HG03280 (cell line): ENCODE measurements around the gene SFR1.
A peak's percentile ranks its signal among the peaks of the same experiment; 100 is the strongest.

ENCODE experiments used
- ATAC-seq: cut with Tn5 transposase; IDR thresholded peaks from one replicate; pipeline ENCODE4 v1.9.1; 2021; ENCODE audit warnings: mild to moderate bottlenecking, moderate library complexity; ENCODE audit not compliant: unreplicated experiment

Gene SFR1, protein sequence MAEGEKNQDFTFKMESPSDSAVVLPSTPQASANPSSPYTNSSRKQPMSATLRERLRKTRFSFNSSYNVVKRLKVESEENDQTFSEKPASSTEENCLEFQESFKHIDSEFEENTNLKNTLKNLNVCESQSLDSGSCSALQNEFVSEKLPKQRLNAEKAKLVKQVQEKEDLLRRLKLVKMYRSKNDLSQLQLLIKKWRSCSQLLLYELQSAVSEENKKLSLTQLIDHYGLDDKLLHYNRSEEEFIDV

DNA sequence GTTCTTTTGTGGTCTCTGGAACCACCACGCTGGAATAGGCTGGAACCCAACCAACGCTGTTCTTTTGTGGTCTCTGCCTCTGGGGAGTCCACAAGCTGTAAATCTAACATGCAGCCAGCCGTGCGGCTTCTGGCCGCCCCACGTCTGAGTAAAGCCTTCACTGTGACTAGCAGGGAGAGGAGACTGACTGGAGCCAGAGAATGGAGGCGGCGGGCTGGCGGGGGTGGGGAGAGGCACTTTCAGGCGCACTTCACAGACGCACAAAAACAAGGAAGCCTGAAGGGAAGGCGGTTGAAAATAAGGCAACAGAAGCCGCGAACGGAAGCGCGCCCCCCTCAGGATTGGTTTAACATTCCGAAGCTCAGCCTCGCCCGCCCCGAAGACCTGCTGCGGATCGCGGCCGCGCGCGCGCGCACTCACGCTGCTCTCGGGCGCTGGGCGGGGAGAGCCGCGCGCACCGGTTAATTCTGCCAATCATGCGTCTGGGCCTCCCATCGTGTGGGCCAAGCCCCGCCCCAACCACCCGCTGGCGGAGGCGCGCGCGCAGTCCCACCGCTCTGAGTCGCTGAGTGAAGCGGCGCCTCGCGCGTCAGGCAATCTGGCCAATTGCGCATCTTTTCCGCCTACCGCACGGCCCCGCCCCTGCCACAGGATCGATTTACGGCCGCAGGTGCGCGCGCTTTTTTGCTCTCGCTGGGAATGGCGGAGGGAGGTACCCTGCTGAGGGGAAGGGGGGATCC, at the start of gene SFR1:
SFR1 (plus strand) TSS at position 687 of the 740 bp plus-strand sequence; CDS start at position 700, 13 bp downstream.
- ATAC-seq: peak; percentile 90

DNA sequence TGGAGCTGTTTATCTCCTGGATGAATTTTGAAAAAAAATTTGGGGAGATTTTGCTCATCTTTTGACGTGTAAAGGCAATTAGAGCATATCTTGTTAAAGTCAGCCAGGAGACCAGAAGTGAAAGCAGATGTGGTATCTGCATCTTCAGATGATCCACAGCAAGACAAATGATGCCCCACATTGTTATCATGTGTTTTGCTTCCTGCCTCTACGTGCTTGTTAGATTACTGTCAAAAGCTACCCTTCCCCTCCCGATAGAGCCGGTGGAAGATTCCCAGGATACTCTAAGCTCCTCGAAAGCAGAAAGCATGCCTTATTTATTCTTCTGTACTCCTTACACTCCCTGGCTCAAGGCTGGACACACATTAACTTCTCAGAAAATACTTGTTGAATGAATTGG, 49.2 kb upstream of the SFR1 start:
- no peak for ATAC-seq

DNA sequence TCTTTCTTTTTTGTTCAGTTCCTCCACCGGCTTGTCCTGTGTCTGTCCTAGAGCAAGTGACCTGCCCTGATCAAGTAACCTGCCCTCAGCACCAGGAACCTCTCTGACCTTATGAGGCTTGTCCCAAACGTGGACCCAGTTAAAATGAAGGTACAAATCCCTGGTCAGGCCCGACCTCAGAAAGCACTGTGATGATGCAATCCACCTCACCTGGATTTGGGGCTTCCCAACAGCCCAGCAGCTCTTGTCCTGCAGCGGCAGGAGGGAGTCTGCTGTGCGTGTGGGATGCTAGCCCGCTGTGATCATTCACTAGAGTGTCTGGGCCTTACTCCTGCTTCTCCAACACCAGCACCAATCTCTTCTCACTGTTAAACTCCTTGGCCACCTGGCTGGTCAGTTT, 47.5 kb upstream of the SFR1 start:
- ATAC-seq: no peak

DNA sequence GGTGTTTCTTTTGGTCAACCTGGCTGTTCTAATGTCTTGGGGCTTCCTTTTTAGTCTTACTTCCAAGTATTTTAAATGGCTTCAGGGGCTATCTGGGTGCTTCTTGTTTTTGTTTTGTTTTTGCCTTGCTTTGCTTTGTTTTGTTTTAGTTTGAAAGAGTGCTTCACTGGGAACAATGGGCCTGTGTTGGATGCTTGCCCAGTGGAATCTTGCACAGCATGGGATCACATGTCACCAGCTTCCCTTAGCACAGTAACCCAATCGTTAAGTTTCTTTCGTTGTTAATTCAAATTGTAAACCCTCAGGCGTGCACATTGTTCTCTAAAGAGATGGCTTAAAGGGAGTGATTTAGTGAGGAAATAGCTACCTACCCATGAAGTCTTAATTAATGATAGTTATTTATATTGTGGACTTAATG, 45.2 kb upstream of the SFR1 start:
- no peak for ATAC-seq

DNA sequence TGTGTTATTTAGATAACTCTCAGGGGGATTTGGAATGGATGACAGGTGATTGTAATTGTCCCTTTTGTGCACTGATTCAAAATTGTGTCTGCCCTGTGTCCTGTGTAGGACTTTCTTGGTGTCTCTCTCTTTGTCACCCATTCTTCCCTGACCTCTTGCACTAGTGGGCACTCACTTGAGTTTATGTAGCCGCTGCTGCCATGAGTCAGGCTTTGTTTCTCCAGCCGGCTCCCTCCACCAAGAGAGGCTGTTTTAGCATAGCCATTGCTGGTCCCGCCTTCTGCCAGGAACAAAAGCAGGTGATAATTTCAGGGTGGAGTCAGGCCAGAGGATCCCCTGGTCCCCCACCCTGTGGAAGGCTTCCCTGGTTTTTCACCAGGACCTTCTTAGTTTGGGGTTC, 44.7 kb upstream of the SFR1 start:
- ATAC-seq: no peak

DNA sequence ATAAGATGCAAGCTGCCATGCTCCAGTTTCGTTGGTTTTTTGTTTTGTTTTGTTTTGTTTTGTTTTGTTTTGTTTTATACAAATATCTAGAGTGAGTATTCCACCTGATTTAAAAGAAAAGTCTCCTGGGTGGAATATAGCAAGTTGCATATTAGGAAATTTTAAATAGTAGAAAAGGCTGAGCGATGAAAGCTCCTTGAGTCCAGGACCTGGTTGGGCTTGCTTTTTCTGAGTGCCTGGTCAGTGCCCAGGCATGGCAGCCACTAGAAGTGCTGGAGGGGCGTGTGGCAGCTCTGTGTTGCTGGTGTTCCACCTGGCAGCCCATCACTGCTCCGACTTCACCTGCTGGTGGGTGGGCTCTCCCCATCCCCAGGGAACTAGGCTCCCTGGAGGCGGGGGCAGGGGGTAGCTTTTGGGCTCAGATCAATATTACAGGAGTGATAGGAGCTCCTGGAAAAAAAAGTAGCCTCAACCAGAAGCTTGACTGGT, 44.3 kb upstream of the SFR1 start:
- ATAC-seq: no peak

DNA sequence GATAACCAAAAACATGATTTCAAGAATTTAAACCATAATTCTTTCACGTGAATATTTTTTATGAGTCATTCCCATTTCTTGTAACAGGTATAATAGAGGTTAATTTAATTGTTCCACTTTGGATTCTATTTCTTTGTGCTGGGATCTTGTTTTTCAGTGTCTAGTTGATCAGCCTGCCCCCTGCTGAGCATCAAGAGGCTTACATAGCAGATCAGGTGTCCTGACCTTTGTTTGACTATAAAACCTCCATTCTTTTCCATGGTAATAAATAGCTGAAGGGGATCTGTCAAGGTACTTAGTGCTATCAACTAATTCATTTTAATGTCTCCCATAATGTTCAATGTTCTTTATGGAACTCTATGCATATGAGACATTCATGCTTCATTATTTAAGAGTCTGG, 41.2 kb upstream of the SFR1 start:
- no peak for ATAC-seq

DNA sequence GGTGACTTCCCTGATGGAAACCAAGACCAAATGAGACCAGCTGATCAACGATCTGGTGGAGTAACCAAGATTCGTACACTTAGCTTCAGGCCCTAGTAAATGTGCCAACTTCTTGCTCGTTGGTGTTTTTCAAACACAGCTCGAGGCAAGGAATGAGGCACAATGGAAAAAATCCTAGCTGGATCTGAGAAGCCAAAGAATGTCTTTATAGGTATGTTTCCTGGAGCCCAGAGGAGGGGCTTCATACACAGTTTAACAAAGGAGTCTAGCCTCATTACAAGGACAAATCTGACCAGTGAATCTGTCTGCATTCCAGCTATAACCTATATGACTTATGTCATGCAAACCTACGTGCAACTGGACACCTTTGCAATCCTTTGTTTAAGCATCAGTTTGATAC, 40.0 kb upstream of the SFR1 start:
- no peak for ATAC-seq

DNA sequence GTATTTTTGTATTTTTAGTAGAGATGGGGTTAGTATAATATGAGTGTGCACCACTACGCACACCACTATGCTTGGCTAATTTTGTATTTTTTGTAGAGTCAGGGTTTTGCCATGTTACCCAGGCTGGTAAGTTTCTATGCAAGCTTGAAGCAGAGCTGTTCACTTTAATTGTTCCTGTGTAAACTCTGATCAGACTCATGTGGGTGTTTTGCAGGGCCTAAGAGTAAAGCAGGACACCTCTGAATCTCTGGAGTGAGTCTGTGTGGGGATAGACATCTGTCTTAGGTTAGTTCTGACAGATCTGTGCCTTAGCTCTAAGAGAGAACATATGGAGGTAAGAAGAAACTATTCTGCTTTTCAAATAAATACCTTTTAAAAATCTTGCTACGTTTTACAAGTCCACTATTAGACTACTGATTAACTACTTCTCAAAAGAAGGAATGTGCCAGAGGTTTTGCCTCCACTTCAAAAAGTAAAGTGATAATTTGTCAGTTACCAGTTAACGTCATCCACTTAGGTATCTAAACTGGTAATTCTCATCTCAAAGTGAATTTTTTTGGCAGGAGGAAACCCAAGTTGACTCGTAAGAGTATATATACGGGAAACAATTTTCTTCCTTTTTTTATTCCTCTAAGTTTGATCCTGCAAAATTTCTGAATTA, 37.4 kb upstream of the SFR1 start:
- ATAC-seq: no peak

DNA sequence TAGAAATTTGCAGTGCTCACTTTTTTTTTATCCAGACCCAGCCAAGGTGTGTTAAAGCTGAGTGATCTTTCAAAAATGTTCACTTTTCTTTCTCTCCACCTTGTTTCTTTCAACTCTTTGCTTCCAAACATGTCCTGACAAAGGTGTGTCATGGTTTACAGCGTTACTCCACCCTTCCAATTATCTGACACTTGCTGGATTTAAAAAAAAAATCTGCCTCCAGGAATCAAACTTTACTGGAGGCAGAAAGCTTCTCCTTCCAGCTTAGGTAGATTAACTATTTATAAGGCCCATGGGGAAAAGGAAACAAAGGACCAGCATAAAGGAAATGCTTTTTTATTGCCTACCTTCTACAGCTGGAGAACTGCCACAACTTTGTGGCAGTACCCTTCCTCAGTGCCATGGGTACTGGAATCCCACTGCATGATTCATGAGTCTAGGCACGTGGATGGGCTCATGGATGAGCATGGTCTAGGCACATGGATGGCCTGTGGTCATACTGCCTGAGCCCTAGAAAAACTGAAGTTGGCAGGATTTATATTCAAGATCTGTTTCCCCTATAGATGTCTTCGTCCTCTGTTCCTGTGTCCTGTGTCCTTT, 36.1 kb upstream of the SFR1 start, which contains the start of gene COL17A1:
COL17A1 (minus strand) TSS at position 80 of the 600 bp plus-strand sequence. CDS start 5,207 bp downstream, outside the sequence.
- ATAC-seq: no peak

DNA sequence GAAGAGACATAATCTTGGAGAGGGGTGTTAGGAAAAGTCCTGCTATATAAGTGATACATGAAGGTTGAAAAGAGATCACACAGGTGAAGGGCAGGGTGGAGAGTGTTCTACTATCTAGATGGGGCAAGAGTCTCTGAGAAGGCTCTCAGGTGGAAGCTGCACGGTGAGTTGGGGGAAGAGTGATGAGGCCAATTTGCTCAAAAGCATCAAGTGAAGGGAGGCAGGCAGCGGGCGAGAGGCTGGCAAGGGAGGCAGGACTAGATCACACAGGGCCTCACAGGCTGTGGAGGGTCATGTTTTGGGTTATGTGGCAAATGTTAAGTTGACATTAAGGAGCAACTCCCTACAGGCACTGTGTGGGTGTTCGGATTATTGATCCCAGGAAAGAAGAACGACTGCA, 33.7 kb upstream of the SFR1 start:
- no peak for ATAC-seq

DNA sequence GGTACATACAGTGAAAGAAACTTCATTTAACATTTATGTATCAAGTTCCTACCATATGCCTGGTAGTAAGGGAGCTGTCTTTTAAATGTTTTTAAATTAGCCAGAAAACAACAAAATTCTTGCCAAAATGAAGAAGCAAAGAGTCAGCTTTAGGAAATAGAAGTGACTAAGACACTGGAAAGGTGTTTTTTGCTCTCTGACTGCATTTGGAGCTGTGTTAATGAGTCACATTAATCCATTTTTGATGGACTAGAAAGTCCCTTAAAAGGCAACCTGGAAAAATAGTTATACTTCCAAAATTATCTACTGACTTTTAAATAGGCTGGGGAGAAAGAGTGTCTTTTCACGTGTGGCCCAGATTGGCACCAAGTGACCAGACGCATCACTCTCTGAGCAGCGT, 32.4 kb upstream of the SFR1 start:
- no peak for ATAC-seq

DNA sequence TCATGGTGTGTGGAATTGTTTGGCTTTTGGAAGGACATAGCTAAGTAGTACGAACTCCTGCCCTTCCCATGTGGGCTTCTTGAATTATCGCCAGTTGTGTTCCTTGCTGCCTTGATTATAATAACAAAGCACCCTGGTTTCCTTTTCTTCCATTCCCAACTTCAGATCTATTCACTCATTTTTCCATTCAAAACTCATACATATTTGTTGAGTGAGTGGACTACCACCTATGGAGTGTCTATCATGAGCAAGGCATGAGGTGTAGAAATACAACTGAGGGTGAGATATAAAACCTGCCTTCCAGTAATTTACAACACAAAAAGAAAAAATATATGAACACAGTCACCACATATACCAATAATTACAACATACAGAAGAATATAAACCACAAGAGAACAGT, 31.4 kb upstream of the SFR1 start:
- ATAC-seq: no peak

DNA sequence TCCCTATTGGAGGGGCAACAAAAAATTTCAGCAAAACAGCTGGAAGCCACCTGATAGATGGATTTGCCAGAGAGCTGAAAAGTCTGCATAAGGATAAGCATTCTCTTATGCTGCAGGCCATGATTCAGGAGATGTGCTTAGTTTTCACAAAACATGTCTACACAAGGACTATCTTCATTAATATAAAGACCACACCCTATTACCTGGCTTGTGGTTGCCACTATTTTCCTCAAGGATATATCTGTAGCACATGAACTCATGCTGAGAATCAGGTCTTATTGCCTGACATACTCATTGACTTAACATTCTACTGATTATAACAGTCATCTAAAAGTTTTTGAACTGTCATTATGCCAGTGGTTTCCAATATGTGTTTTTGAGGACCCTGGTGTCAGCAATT, 29.2 kb upstream of the SFR1 start:
- no peak for ATAC-seq

DNA sequence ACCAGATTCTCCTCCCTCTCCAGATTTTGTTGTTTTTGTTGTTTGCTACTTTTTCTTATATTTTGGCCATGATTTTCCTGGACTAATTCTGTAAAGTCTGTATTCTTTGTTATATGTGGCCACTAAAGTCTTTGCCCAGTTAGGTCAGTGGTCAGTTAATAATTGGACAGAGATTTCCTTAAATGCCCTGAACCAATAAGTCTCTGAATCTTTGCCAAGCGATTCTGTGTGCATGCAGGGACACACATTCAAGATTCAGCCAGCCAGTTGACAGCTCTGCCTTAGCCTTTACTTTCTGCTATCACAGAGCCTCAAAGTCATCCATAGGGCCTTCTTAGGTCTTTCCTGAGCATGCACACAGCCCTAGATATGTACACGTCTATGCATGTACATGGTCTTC, 25.3 kb upstream of the SFR1 start:
- ATAC-seq: no peak

DNA sequence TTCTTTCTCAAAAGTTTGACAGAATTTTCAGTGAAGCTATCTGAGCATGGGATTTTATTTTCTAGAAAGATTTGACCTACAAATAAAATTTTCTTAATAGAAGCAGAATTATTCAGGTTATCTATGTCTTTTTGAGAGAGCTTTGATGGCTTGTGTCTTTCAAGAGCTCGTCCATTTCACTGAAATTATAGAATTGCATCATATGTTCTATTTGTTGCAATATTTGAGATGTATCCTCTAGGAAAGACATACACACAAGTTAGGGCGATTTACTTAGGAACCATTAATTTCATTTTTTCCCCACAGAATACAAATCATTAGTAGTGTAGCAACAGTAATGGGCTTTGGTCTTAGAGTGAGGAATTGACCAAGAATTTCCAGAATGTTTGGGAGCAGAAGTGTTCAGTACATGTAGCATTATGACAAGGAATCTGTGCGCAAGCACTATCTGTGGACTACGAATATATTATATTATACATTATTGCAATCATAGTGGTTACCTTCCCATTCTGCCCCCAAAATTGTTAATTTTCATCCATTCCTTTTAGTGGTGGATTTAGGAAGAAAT, 23.5 kb upstream of the SFR1 start:
- ATAC-seq: no peak

DNA sequence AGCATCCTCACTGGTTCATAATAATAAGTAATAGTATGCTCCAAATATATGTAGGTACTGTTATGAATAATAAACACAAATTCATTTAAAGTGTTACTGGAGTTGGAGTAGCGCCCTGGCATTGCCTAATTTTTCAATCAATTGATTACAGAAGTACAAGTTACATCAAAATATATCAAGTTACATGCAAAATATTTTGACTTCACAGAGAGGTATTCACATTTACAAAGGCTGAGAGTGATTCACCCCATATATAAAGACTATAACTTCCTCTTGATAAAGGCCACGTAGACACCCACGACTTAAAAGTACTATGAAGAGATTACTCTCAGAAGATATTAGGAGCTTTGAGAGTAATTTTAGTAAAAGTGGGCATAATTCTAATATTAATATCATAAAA, 22.7 kb upstream of the SFR1 start:
- no peak for ATAC-seq

DNA sequence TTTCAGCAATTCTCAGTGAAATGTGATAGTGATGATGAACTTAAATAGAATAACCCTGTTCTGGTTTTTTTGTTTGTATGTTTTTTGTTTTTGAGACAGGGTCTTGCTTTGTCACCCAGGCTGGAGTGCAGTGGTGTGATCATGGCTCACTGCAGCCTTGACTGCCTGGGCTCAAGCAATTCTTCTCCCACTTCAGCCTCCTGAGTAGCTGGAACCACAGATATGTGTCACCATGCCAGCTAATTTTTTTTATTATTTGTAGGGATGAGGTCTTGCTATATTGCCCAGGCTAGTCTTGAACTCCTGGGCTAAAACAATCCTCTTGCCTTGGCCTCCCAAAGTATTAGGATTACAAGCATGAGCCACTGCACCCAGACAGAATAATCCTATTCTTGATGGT, 22.0 kb upstream of the SFR1 start:
- ATAC-seq: no peak

DNA sequence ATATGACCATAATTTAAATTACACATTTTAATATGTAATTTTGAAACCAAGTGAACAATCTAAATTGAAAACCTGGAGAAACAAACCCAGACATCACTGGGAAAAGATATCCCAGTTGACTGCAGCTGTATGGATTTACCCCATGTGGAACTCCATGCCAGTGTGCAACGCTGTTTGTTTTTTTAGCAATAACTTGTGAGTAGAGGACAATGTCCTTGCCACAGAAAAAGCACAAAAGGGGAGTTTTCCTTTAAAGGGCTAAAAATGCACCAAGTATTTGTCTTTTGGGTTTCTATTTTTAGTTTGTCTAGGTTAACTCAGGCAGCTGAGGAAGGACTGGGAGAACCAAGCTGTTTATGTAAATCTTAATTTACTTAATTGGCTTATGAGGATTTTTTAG, 21.2 kb upstream of the SFR1 start:
- no peak for ATAC-seq

DNA sequence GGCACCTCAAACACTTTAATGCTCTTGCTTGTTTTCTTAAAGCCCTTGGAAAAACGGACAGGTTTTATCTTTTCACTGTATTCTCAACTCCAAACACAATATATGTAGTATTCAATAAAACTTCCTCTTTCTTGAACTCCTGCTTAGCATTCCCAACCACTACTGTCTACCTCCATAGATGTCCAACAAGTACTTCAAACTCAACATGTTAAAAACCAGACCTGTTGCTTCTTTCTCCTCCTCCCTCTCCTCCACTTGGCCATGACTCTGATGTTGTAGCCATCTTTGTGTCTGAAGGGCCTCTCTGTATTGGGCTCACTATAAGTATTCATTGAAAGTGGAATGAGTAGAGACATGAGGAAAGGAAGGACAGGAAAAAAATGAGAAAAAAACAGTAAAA, 20.1 kb upstream of the SFR1 start:
- ATAC-seq: no peak

DNA sequence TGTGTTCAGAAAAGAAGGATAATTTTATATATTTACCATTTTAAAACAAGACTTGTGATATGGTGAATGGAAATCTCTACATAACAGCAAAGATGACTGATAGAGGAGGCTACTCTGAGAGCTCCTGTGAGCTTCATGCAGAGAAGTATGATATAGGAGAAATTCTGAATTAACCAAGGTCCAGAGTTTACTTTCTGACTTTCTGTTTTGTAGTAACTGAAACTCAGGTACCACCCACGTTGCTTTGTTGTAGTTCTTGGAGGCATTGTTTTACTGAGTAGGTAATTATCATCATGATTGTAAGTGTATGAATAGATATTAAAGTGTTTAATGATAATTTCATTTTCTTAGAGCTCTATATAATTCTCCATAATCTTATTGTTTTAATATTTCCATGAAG, 18.0 kb upstream of the SFR1 start:
- ATAC-seq: peak; percentile 69
